IMR-90 (cell line): Measurements from ENCODE around the gene PHF14. TPM values are rescaled to one million over a fixed set of nuclear protein-coding genes. Genes with fewer than 3 reads are reported as not detected.
A peak's percentile ranks its signal among the peaks of the same experiment; 100 is the strongest.

ENCODE experiments used
- ATAC-seq: fragments of 200-7000 bp; cut with Tn5 transposase; 2 replicates; pipeline ENCODE4 v1.9.1; 2020; ENCODE audit warnings: low read depth, mild to moderate bottlenecking, moderate library complexity
- BruUV-seq: library from RNA; stranded (reverse); fragments of 400-500 nt; replicated peaks from 2 replicates; lab custom pipeline; 2021; lab: Mats Ljungman, UMichigan
- CTCF ChIA-PET: fragments of 300-600 bp; formaldehyde crosslinking; extraction: SDS; loops from one replicate; lab custom pipeline; 2021; ENCODE audit warnings: antibody characterized with exemption; lab: Yijun Ruan, JAX
- POLR2A ChIA-PET: fragments of 300-600 bp; sonication (Branson Sonifier 250); formaldehyde crosslinking; loops from one replicate; lab custom pipeline; 2022; ENCODE audit warnings: antibody characterized with exemption; ENCODE audit not compliant: unreplicated experiment; lab: Charles Lee
- DNase-seq: peaks from one replicate; pipeline ENCODE4 v3.0.0; 2013
- H2AFZ ChIP-seq: replicated peaks from 2 replicates; pipeline ENCODE3; 2013; ENCODE audit warnings: low read length, mild to moderate bottlenecking; ENCODE audit not compliant: poor library complexity
- H2AK5ac ChIP-seq: 2 replicates; pipeline ENCODE4 v1.6.1; 2013; ENCODE audit warnings: low read depth, low read length, inconsistent platforms
- H2AK9ac ChIP-seq: replicated peaks from 2 replicates; pipeline ENCODE3; 2013; ENCODE audit warnings: mild to moderate bottlenecking, low read depth, low read length, moderate library complexity; ENCODE audit not compliant: poor library complexity
- H2BK120ac ChIP-seq: 2 replicates; pipeline ENCODE4 v1.6.1; 2013; ENCODE audit warnings: low read depth, low read length, inconsistent platforms
- H2BK15ac ChIP-seq: 3 replicates; pipeline ENCODE4 v1.6.1; 2013; ENCODE audit warnings: low read depth, low read length, inconsistent platforms
- H2BK20ac ChIP-seq: 2 replicates; pipeline ENCODE4 v1.6.1; 2013; ENCODE audit warnings: low read depth, mild to moderate bottlenecking, inconsistent platforms, low read length, moderate library complexity
- H2BK5ac ChIP-seq: 2 replicates; pipeline ENCODE4 v1.6.1; 2013; ENCODE audit warnings: mild to moderate bottlenecking, low read depth, low read length, inconsistent platforms; ENCODE audit not compliant: poor library complexity, severe bottlenecking
- H3K14ac ChIP-seq: replicated peaks from 2 replicates; pipeline ENCODE4 v1.6.1; 2013; ENCODE audit warnings: low read depth, low read length, inconsistent platforms
- H3K18ac ChIP-seq: 2 replicates; pipeline ENCODE4 v1.6.1; 2013; ENCODE audit warnings: low read depth, low read length, control low read depth
- H3K23ac ChIP-seq: 2 replicates; pipeline ENCODE4 v1.6.1; 2013; ENCODE audit warnings: low read depth, low read length, inconsistent platforms
- H3K27ac ChIP-seq: 2 replicates; pipeline ENCODE4 v1.5.1; 2013; ENCODE audit warnings: mild to moderate bottlenecking, control low read depth, low read length; ENCODE audit not compliant: insufficient read depth
- H3K27me3 ChIP-seq: 2 replicates; pipeline ENCODE4 v1.6.1; 2013; ENCODE audit warnings: low read length; ENCODE audit not compliant: control insufficient read depth, insufficient read depth
- H3K36me3 ChIP-seq: 2 replicates; pipeline ENCODE4 v1.6.1; 2013; ENCODE audit warnings: low read length, mixed read lengths; ENCODE audit not compliant: control insufficient read depth, insufficient read depth
- H3K4ac ChIP-seq: 2 replicates; pipeline ENCODE4 v1.6.1; 2013; ENCODE audit warnings: low read depth, low read length, inconsistent platforms
- H3K4me1 ChIP-seq: 2 replicates; pipeline ENCODE4 v1.6.1; 2013; ENCODE audit warnings: low read length, mixed read lengths; ENCODE audit not compliant: control insufficient read depth, insufficient read depth
- H3K4me2 ChIP-seq: 2 replicates; pipeline ENCODE4 v1.6.1; 2013; ENCODE audit warnings: low read depth, mild to moderate bottlenecking, control low read depth, low read length, moderate library complexity
- H3K4me3 ChIP-seq: 2 replicates; pipeline ENCODE4 v1.5.1; 2013; ENCODE audit warnings: low read depth, mild to moderate bottlenecking, control low read depth, low read length, moderate library complexity; ENCODE audit not compliant: insufficient read depth
- H3K56ac ChIP-seq: 2 replicates; pipeline ENCODE4 v1.6.1; 2013; ENCODE audit warnings: low read length, inconsistent platforms; ENCODE audit not compliant: insufficient read depth; ENCODE audit errors: extremely low read depth
- H3K79me1 ChIP-seq, 2 experiments: 2 replicates each; pipeline ENCODE4 v1.6.1; 2013; ENCODE audit warnings: low read length in 2 of 2, inconsistent platforms in 1 of 2, low read depth in 1 of 2
- H3K9ac ChIP-seq: 2 replicates; pipeline ENCODE4 v1.6.1; 2013; ENCODE audit warnings: low read depth, low read length, control low read depth
- H3K9me1 ChIP-seq: 2 replicates; pipeline ENCODE4 v1.6.1; 2013; ENCODE audit warnings: low read length, inconsistent platforms; ENCODE audit not compliant: insufficient read depth
- H3K9me3 ChIP-seq: 2 replicates; pipeline ENCODE4 v1.6.1; 2013; ENCODE audit warnings: low read length; ENCODE audit not compliant: control insufficient read depth, insufficient read depth
- H4K20me1 ChIP-seq: 2 replicates; pipeline ENCODE4 v1.6.1; 2013; ENCODE audit warnings: low read length, inconsistent platforms; ENCODE audit not compliant: insufficient read depth
- H4K5ac ChIP-seq: 2 replicates; pipeline ENCODE4 v1.6.1; 2013; ENCODE audit warnings: mild to moderate bottlenecking, low read depth, low read length, control low read depth
- H4K8ac ChIP-seq, 2 experiments: 2 replicates each; pipeline ENCODE4 v1.6.1; 2013; ENCODE audit warnings: low read depth in 2 of 2, low read length in 2 of 2, control low read depth in 1 of 2, inconsistent platforms in 1 of 2
- H4K91ac ChIP-seq: 2 replicates; pipeline ENCODE4 v1.6.1; 2013; ENCODE audit warnings: low read depth, low read length, inconsistent platforms; ENCODE audit not compliant: insufficient read depth
- BHLHE40 ChIP-seq: fragments of 150-350 bp; IDR thresholded peaks from 2 replicates; pipeline ENCODE4 v1.6.1; 2016; ENCODE audit warnings: mild to moderate bottlenecking, low read depth, low read length
- MAFK ChIP-seq: IDR thresholded peaks from 2 replicates; pipeline ENCODE4 v1.6.1; 2012; ENCODE audit warnings: low read depth, low read length, improper control_type of control experiment
- RFX5 ChIP-seq: IDR thresholded peaks from 2 replicates; pipeline ENCODE4 v1.8.0; 2012; ENCODE audit warnings: low read depth, mild to moderate bottlenecking, low read length, moderate library complexity
- WGBS, 2 experiments: methylation state at CpG; one replicate each; pipeline versions ENCODE4 v1.1.5 to v1.1.7; 2013; ENCODE audit warnings: missing lambda C conversion rate in 2 of 2; ENCODE audit not compliant: insufficient read length in 1 of 2; ENCODE audit errors: extremely low coverage in 2 of 2; 5-methylcytosine and 5-hydroxymethylcytosine counted together
- dilution Hi-C: fragments of 300-500 bp; cut with HindIII; formaldehyde crosslinking; loops from one replicate; pipeline ENCODE4 v1.14.3; 2018; ENCODE audit warnings: low sequenced_read_pairs; ENCODE audit not compliant: unreplicated experiment
- in situ Hi-C: fragments of 300-500 bp; cut with MboI; formaldehyde crosslinking; loops from 3 replicates; pipeline ENCODE4 v1.14.3; 2019; ENCODE audit warnings: low sequenced_read_pairs, inconsistent platforms, mixed read lengths
- intact Hi-C: fragments of 100-400 bp; cut with micrococcal nuclease; formaldehyde crosslinking; loops from 2 replicates; pipeline ENCODE4 v1.10.0; 2022
- polyA plus RNA-seq, 3 experiments: library from polyadenylated mRNA; depleted of rRNA; stranded (reverse); fragments of >200 nt; gene quantifications; 2 replicates each; pipeline ENCODE4 v1.2.3, GENCODE V29; 2012; ENCODE audit warnings: low replicate concordance in 1 of 3
- total RNA-seq: library from RNA; depleted of rRNA; stranded (reverse); fragments of >200 nt; gene quantifications from 2 replicates; pipeline ENCODE4 v1.2.3, GENCODE V29; 2012

The PHF14 gene
- total and polyA plus RNA-seq, 2 of the 4 experiments (the other 2 are of a cell fraction), result 8.7 to 17.2 TPM

DNA sequence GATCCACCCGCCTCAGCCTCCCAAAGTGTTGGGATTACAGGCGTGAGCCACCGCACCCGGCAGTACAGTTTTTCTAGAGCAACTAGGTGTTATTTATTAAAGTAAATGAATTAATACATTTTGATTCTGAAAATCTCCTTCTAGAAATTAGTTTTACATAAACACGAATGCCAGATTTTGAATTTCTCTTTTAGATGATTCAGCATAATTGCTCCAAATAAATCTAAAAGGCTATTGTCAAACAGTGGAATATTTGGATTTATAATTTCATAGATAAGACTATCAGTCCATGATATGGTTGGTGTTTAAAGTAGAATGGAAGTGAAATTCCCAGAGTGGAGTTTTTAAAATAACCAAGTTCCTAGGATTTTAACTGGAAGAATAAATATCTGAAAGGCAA is 1.5 kb upstream of the PHF14 start:
- Histone ChIP-seq H2BK15ac (no peak overlapping the region), H4K8ac (no peak overlapping the region), H3K27me3 (no peaks in the 10 kb centered on the region), H2BK5ac (no peak overlapping the region), H3K23ac (no peak overlapping the region), H4K91ac (no peak overlapping the region), H2AK9ac (no peak overlapping the region), H3K9me3 (no peaks in the 10 kb centered on the region), H3K9me1 (no peaks in the 10 kb centered on the region), H3K79me1 (peaks cover 4 to 13% of the 10 kb centered on the region in 2 experiments; a peak in 2 of 4 replicates), H2AFZ (no peak overlapping the region), H2BK20ac (no peak overlapping the region), H3K27ac (no peak overlapping the region), H3K36me3 (no peaks in the 10 kb centered on the region), H4K5ac (no peak overlapping the region), H3K56ac (no peak overlapping the region), H3K14ac (no peak overlapping the region), H3K18ac (no peak overlapping the region), H3K4me2 (no peak overlapping the region), H2BK120ac (no peak overlapping the region), H3K4me1 (no peaks in the 10 kb centered on the region), H3K4me3 (no peak overlapping the region), H3K9ac (no peak overlapping the region), H2AK5ac (no peak overlapping the region), H4K20me1 (no peaks in the 10 kb centered on the region), H3K4ac (no peak overlapping the region)
- dilution Hi-C loops (no loop called here), intact Hi-C loops (no loop called here), in situ Hi-C loops (no loop called here)
- ChIA-PET CTCF (no interaction called here), POLR2A (no interaction called here)
- ATAC-seq, result no peak
- TF ChIP-seq MAFK (peak; percentile 90), BHLHE40 (no peak), RFX5 (no peak)
- no peak for DNase-seq
- WGBS, 2 experiments, result no CpG with 5 or more reads among the region's 5 CpGs
- BruUV-seq, result no TSS peak
